Activated T-helper 1 cell treated with anti-CD3 and anti-CD28 coated beads, Interleukin-2, amount 50 U/mL, for 16 hours (primary cell): Measurements from ENCODE around the gene ANKRD16.
A peak's percentile ranks its signal among the peaks of the same experiment; 100 is the strongest.
"Not testable (repeated sequence)": the region's sequence is repeated elsewhere in the genome, so short reads cannot be mapped to it uniquely, and the experiment has no call there.

ENCODE experiments used
- DNase-seq, 2 donors: peaks; one replicate each; pipeline ENCODE4 v3.0.0-alpha.2; 2020; ENCODE audit warnings: low read depth in 1 of 2, low spot score in 1 of 2

The ANKRD16 gene

GRCh38 chr10:5840314-5841307, 49.1 kb downstream of the ANKRD16 start:
- no peak for DNase-seq

- not testable (repeated sequence) for DNase-seq
These were observed 53.5 kb downstream of the ANKRD16 start for GRCh38 chr10:5836181-5836580.

GRCh38 chr10:5835446-5836095, 54.1 kb downstream of the ANKRD16 start:
- DNase-seq: no peak

GRCh38 chr10:5833814-5834213, 55.9 kb downstream of the ANKRD16 start:
- no peak for DNase-seq

GRCh38 chr10:5832946-5833345, 56.7 kb downstream of the ANKRD16 start:
- DNase-seq: no peak

GRCh38 chr10:5831446-5831782, 58.3 kb downstream of the ANKRD16 start:
- no peak for DNase-seq

DNA sequence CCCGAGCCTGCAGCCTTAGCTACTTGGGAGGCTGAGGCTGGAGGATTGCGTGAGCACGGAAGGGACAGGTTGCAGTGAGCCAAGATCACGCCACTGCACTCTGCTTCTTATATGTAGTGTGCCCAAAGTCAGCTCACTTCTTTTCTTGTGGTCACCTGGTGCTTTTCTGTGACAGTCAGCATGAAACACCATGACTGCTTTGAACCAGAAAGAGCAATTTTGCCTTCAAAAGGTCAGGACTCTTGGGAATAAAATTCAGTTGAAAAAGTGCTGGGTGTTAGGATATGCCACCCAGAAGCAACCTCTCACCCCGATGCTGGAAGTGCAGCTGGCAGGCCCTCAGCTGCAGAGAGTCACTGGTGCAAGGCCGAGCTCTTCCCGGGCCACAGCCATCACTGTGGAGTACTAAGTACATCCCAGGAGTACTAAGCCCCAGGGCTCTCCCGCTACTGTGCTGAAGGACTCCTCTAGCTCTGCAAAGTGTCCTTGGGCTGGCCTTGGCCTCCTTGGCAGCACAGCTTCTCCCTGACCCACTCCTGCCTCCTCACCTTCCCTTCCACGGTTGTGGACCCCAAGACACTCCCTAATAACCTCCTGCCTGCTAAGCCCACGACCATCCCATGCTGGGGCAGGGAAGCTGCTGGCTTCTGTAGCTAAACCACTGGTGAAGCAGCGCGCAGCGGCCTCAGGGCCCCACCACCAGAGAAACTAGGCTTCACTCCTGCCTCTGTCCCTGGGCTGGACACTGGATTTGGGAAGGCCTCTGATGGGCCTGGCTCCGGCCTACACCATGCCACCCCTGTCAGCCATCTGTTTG, 58.9 kb downstream of the ANKRD16 start:
- no peak for DNase-seq

- no peak for DNase-seq
These were observed 60.4 kb downstream of the ANKRD16 start for GRCh38 chr10:5829267-5829666.

DNA sequence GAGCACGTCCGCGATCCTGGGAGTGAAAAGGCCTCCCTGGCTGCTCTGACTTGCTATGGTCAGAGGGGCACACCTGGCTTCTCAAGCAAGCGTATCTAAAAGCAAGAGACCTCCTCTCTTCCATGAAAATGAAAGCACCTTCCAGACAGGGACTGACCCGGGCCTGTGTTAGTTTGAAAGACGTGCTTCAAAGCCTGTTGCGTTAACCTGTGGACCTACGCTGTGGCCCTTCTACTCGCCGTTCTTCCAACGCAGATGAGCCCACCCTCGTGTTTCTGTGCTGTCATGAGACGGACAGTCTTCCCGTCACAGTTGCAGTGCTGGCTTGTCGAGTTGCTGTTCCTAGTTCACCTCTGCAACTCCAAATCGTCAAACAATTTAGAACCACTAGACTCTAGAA, 61.0 kb downstream of the ANKRD16 start:
- DNase-seq: no peak

GRCh38 chr10:5827841-5828240, 61.9 kb downstream of the ANKRD16 start:
- DNase-seq: no peak

- DNase-seq: not testable (repeated sequence)
These were observed 63.2 kb downstream of the ANKRD16 start for GRCh38 chr10:5826511-5826910.

DNA sequence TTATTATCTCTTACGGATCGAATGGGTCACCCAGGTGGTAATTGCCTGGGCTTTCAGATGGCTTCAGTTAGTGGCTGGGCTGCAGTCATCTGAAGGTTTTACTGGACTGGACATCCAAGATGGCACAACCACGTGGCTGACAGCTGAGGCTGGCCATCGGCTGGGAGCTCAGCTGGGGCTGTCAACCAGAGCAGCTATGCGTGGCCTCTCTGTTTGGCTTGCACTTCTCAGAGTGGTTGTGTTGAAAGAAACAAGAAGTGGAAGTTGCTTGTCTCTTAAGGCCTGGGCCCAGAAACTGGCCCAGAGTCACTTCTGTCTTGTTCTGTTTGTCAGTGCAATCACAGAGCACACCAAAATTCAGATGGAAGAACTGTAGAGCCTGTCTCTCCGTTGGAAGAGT, 70.8 kb downstream of the ANKRD16 start:
- no peak for DNase-seq

DNA sequence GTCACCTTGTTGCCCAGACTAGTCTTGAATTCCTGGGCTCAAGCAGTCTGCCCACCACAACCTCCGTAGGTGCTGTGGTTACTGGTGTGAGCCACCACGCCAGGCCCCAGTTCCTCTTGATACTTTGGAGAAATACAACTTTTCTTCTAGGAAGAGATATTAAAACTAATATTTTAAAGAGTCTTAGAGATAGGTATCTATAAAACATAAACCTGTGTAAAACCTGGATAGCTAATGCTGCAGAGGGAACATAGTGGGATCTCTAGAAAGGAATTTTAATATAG, 71.7 kb downstream of the ANKRD16 start:
- DNase-seq: no peak

DNA sequence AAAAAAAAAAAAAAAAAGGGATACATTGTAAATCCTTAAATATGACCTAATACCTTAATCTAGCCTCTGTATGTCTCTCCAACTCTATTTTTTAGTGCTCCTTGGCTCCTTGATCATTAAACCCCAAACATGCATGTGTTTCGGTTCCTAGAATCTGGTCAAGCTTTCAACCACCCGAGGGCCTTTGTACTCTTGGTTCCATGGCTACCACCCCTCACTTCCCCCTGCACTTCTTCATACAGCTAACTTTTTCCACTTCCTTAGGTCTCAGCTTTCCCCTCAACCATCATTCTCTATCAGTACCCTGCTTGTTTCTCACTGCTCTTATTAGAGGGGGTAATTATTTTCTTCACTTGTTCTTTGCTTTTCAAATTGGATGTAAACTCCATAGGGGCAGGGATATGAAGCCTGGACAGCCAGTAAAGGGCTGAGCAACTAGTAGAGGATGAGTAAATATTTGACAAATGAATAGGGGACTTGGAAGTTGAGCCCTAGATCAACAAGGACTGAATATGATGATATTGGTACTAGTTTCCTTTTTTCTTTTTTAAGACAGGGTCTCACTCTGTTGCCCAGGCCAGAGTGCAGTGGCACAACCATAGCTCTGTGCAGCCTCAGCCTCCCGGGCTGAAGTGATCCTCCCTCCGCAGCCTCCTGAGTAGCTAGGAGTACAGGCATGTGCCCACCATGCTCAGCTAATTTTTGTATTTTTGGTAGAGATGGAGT, 72.2 kb downstream of the ANKRD16 start:
- no peak for DNase-seq

- DNase-seq: no peak
These were observed 73.5 kb downstream of the ANKRD16 start for GRCh38 chr10:5816170-5816569.

DNA sequence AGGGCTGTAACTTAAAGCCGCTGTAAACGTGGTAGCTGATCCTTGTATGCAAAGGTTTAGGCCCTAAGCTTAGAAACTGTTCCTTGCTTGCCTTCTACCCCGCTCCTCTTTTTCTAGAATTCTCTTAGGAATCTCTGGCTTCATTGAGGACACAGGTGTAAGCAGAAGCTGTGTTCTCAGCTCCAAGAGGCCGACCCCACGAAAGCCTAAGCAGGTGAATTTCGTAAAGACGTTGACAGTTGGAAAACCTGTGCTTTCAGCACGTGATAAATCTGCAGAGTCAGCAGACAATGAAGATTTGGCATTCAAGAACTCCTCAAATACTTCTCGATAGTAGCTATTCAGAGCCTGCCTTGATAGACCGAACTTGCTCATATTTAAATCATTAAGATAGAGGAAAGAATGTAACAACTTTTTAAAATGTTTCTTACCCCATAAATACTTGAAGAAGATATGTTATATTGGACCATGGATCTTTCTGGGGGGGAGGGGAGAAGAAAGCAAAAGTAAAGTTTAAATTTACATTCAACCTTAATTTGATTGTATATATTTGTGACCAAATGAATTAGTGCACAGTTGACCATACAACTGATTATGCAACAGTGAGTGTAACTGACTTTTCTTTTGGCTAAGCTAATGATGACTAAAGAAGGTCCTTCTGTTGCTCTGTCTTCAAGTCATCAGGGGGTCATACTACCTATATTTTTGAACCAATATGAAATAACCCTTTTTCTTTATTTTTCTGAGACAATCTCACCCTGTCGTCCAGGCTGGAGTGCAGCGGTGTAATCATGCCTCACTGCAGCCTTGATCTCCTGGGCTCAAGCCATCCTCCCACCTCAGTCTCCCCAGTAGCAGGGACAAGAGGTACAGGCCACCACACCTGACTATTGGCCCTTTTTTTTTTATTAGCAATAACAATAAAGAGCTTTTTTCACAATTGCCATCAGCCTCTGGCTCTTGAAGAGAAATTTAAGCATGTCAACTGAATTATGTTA, 75.3 kb downstream of the ANKRD16 start:
- DNase-seq: no peak

- DNase-seq: peak; percentile 92 to 96
These were observed 76.2 kb downstream of the ANKRD16 start, which contains the start of gene GDI2 for GRCh38 chr10:5813341-5814109. GDI2 (minus strand) TSS chr10:5813434; CDS start chr10:5813258, 176 bp downstream.

DNA sequence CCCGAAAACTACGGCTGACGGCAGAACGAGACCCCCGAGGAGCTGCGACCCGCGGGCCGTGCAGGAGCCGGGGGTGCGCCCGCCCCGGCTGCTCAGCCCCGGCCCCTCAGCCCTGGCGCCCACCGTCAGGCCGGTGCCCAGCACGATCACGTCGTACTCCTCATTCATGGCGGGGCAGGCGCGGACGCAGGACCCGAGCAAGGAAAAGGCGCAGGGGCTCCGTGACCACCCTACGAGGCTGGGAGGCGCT, 76.7 kb downstream of the ANKRD16 start:
- no peak for DNase-seq
